Activated CD4-positive, alpha-beta T cell treated with anti-CD3 and anti-CD28 coated beads for 24 hours (primary cell): Measurements from ENCODE around the gene NALCN.

ENCODE experiments used
- DNase-seq, 2 donors: peaks; one replicate each; pipeline ENCODE4 v3.0.0-alpha.2; 2020; ENCODE audit warnings: low read depth in 2 of 2

The NALCN gene

GRCh38 chr13:101291206-101291605, 125.1 kb downstream of the NALCN start:
- DNase-seq, result no peak

GRCh38 chr13:101289764-101290163, 126.5 kb downstream of the NALCN start:
- no peak for DNase-seq

GRCh38 chr13:101283782-101284181, 132.5 kb downstream of the NALCN start:
- DNase-seq, result no peak

GRCh38 chr13:101272886-101273285, 143.4 kb downstream of the NALCN start:
- DNase-seq, result no peak

GRCh38 chr13:101271681-101272245, 144.5 kb downstream of the NALCN start:
- DNase-seq, result no peak

- DNase-seq, result no peak
Observed at GRCh38 chr13:101267656-101268055, 148.7 kb downstream of the NALCN start.

GRCh38 chr13:101265934-101266333, 150.4 kb downstream of the NALCN start:
- no peak for DNase-seq

GRCh38 chr13:101264931-101265330, 151.4 kb downstream of the NALCN start:
- no peak for DNase-seq

GRCh38 chr13:101262306-101262705, 154.0 kb downstream of the NALCN start:
- no peak for DNase-seq

GRCh38 chr13:101258509-101258908, 157.8 kb downstream of the NALCN start:
- no peak for DNase-seq

GRCh38 chr13:101258071-101258470, 158.2 kb downstream of the NALCN start:
- DNase-seq, result peak; percentile 10 to 22

- DNase-seq, result no peak
Observed at GRCh38 chr13:101248739-101249514, 167.4 kb downstream of the NALCN start.

- DNase-seq, result no peak
Observed at GRCh38 chr13:101242720-101243119, 173.6 kb downstream of the NALCN start.

- DNase-seq, result no peak
Observed at GRCh38 chr13:101238555-101238954, 177.8 kb downstream of the NALCN start.

GRCh38 chr13:101231751-101232428, 184.4 kb downstream of the NALCN start:
- no peak for DNase-seq

GRCh38 chr13:101230271-101230890, 185.9 kb downstream of the NALCN start:
- no peak for DNase-seq

GRCh38 chr13:101219609-101220265, 196.6 kb downstream of the NALCN start:
- no peak for DNase-seq

- no peak for DNase-seq
Observed at GRCh38 chr13:101218484-101218883, 197.8 kb downstream of the NALCN start.

- DNase-seq, result no peak
Observed at GRCh38 chr13:101217086-101217485, 199.2 kb downstream of the NALCN start.

- no peak for DNase-seq
Observed at GRCh38 chr13:101211261-101211660, 205.0 kb downstream of the NALCN start.

- no peak for DNase-seq
Observed at GRCh38 chr13:101210774-101211173, 205.5 kb downstream of the NALCN start.
